ENCODE results near the gene KANK3. TPM values are rescaled to one million over a fixed set of nuclear protein-coding genes. Genes with fewer than 3 reads are reported as not detected.

KANK3 gene
- total and polyA plus RNA-seq, 9 of the 15 experiments (the other 6 are each of a cell fraction or from before 2014, with no cell fraction given): 0.03 to 0.40 (median 0.08) TPM; not detected in 6

- TF ChIP-seq ARID4B (CRISPR knock-in tag; IDR thresholded peaks at IDR 0.05) (no peak), ZNF436 (CRISPR knock-in tag; IDR thresholded peaks at IDR 0.05) (no peak)
Observed at GRCh38 chr19:8337728-8338127, 5.3 kb downstream of the KANK3 start (continued).

GRCh38 chr19:8336660-8337059, 6.4 kb downstream of the KANK3 start:
- no peaks in the 10 kb centered on the region for H4K20me1 ChIP-seq (replicated peaks; ENCODE audit: control insufficient read depth, insufficient read depth, low read length)
- DNase-seq (ENCODE audit: extremely low read depth in 1 of 4, low spot score in 3 of 4) (no peak), ATAC-seq (no peak), FAIRE-seq (no peak)
- in situ Hi-C loops (cut with MboI): no loop called here
- WGBS (ENCODE audit: insufficient coverage, low coverage, missing lambda C conversion rate): 6% methylated on average over 6 of the region's 8 CpGs
- ChIA-PET CTCF (ENCODE audit: low intra/inter-chr PET ratio) (no interaction called here), POLR2A (interaction anchor here (0.7 to 3.8 kb wide), 5 partner anchors 9 to 67 kb away, joined by 3 to 34 read pairs (median 6); partner anchors contain the start of genes NDUFA7 and RPS28)
- no peaks in the 10 kb centered on the region for H3K36me3 ChIP-seq (ENCODE audit: control insufficient read depth, insufficient read depth, low read length)
- peaks cover 13 to 36% of the 10 kb centered on the region in 2 experiments; a peak in 4 of 5 replicates for H3K27me3 ChIP-seq (ENCODE audit: control insufficient read depth in 2 of 2, insufficient read depth in 2 of 2, low read length in 2 of 2)
- BruUV-seq (replicated peaks): no TSS peak
- H3K4me1 ChIP-seq (replicated peaks in 1 of 2; ENCODE audit: control insufficient read depth in 2 of 2, insufficient read depth in 2 of 2, low read length in 2 of 2): peaks cover 0 to 42% of the 10 kb centered on the region in 2 experiments; a peak in 3 of 5 replicates
- no peak overlapping the region for H3K4me2 ChIP-seq (ENCODE audit: insufficient read depth, low read length)
- H3K9me3 ChIP-seq (replicated peaks; ENCODE audit: control insufficient read depth, insufficient read depth, low read depth, low read length): no peaks in the 10 kb centered on the region
- no peak overlapping the region for H3K27ac ChIP-seq (ENCODE audit: extremely low read depth, low read depth, low read length)
- no peak overlapping the region for H3K9ac ChIP-seq (ENCODE audit: insufficient read depth in 1 of 2, low read depth in 2 of 2, low read length in 2 of 2)
- no peaks in the 10 kb centered on the region for H3K79me2 ChIP-seq (ENCODE audit: control insufficient read depth, insufficient read depth, low read length)
- H3K9me1 ChIP-seq (ENCODE audit: control insufficient read depth, insufficient read depth, low read length): no peaks in the 10 kb centered on the region
- no peak overlapping the region for H2AFZ ChIP-seq (ENCODE audit: low read depth, low read length)
- intact Hi-C loops (cut with micrococcal nuclease): no loop called here
- no peak overlapping the region for H3K4me3 ChIP-seq
- no peak for TF ChIP-seq ZNF780A (CRISPR knock-in tag; IDR thresholded peaks at IDR 0.05)
- no peak for TF ChIP-seq GATAD2B (IDR thresholded peaks at IDR 0.05; ENCODE audit: borderline replicate concordance)
- no peak for TF ChIP-seq NR2C2 (CRISPR knock-in tag; IDR thresholded peaks at IDR 0.05)
- no peak for TF ChIP-seq NR2C2 (tag; IDR thresholded peaks at IDR 0.05)
- TF ChIP-seq, protein P1, sequence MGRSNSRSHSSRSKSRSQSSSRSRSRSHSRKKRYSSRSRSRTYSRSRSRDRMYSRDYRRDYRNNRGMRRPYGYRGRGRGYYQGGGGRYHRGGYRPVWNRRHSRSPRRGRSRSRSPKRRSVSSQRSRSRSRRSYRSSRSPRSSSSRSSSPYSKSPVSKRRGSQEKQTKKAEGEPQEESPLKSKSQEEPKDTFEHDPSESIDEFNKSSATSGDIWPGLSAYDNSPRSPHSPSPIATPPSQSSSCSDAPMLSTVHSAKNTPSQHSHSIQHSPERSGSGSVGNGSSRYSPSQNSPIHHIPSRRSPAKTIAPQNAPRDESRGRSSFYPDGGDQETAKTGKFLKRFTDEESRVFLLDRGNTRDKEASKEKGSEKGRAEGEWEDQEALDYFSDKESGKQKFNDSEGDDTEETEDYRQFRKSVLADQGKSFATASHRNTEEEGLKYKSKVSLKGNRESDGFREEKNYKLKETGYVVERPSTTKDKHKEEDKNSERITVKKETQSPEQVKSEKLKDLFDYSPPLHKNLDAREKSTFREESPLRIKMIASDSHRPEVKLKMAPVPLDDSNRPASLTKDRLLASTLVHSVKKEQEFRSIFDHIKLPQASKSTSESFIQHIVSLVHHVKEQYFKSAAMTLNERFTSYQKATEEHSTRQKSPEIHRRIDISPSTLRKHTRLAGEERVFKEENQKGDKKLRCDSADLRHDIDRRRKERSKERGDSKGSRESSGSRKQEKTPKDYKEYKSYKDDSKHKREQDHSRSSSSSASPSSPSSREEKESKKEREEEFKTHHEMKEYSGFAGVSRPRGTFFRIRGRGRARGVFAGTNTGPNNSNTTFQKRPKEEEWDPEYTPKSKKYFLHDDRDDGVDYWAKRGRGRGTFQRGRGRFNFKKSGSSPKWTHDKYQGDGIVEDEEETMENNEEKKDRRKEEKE (IDR thresholded peaks at IDR 0.05; ENCODE audit: borderline replicate concordance in 1 of 2, control insufficient read depth in 1 of 2, low read depth in 2 of 2, low read length in 1 of 2): no peak
- TF ChIP-seq ZNF584 (CRISPR knock-in tag; IDR thresholded peaks at IDR 0.05; ENCODE audit: low read depth): no peak
- no peak for TF ChIP-seq HDGF (IDR thresholded peaks at IDR 0.05)
- TF ChIP-seq ZNF668 (CRISPR knock-in tag; IDR thresholded peaks at IDR 0.05): no peak
- no peak for TF ChIP-seq MLLT1 (IDR thresholded peaks at IDR 0.05)

All from K562 (cell line).